Choroid plexus epithelial cell (primary cell): ENCODE results near the gene VAV1.
A peak's percentile ranks its signal among the peaks of the same experiment; 100 is the strongest.
"Not testable (repeated sequence)": the region's sequence is repeated elsewhere in the genome, so short reads cannot be mapped to it uniquely, and the experiment has no call there.

ENCODE experiments used
- DNase-seq: peaks from one replicate; pipeline ENCODE4 v3.0.0-alpha.2; 2010; ENCODE audit warnings: low read depth
- H3K4me3 ChIP-seq: 2 replicates; pipeline ENCODE4 v1.5.1; 2011; ENCODE audit warnings: low read depth, mild to moderate bottlenecking, control low read depth, low read length, moderate library complexity
- CTCF ChIP-seq: conservative IDR thresholded peaks from 2 replicates; pipeline ENCODE4 v1.5.1; 2011; ENCODE audit warnings: low read depth, mild to moderate bottlenecking, control low read depth, inconsistent platforms, low read length, moderate library complexity

Gene VAV1

GRCh38 chr19:6794686-6795431, 22.4 kb downstream of the VAV1 start:
- TF ChIP-seq CTCF, result no peak
- no peak overlapping the region for H3K4me3 ChIP-seq
- no peak for DNase-seq

GRCh38 chr19:6796278-6796677, 23.8 kb downstream of the VAV1 start:
- no peak overlapping the region for H3K4me3 ChIP-seq
- no peak for TF ChIP-seq CTCF
- no peak for DNase-seq

- no peak overlapping the region for H3K4me3 ChIP-seq
- no peak for TF ChIP-seq CTCF
- DNase-seq, result no peak
These were observed 25.1 kb downstream of the VAV1 start for GRCh38 chr19:6797646-6798045.

- DNase-seq, H3K4me3 ChIP-seq: not testable (repeated sequence)
These were observed 27.8 kb downstream of the VAV1 start for GRCh38 chr19:6800160-6800790.

GRCh38 chr19:6800991-6801484, 28.5 kb downstream of the VAV1 start:
- peak; percentile 64 for DNase-seq
- TF ChIP-seq CTCF, result no peak
- no peak overlapping the region for H3K4me3 ChIP-seq

- no peak overlapping the region for H3K4me3 ChIP-seq
- no peak for TF ChIP-seq CTCF
- peak; percentile 9 for DNase-seq
These were observed 29.1 kb downstream of the VAV1 start for GRCh38 chr19:6801485-6802086.

- H3K4me3 ChIP-seq, result no peak overlapping the region
- no peak for TF ChIP-seq CTCF
- no peak for DNase-seq
These were observed 30.0 kb downstream of the VAV1 start for GRCh38 chr19:6802336-6803035.
